Nephron progenitor cell (in vitro differentiated cells): Measurements from ENCODE around the gene BRAF.

Experiments used
- DNase-seq: peaks from one replicate; pipeline ENCODE4 v3.0.0; 2021
- H3K27ac Mint-ChIP-seq: 2 replicates; pipeline ENCODE4 v1.8.0; 2021; ENCODE audit warnings: mild to moderate bottlenecking, moderate library complexity, mixed read lengths
- H3K27me3 Mint-ChIP-seq: 2 replicates; pipeline ENCODE4 v1.8.0; 2021; ENCODE audit warnings: mild to moderate bottlenecking, low read depth, mixed read lengths; ENCODE audit not compliant: poor library complexity
- H3K36me3 Mint-ChIP-seq: 2 replicates; pipeline ENCODE4 v1.8.0; 2021; ENCODE audit warnings: low read depth, mixed read lengths
- H3K4me1 Mint-ChIP-seq: 2 replicates; pipeline ENCODE4 v1.8.0; 2021; ENCODE audit warnings: mixed read lengths
- H3K4me3 Mint-ChIP-seq: 2 replicates; pipeline ENCODE4 v1.8.0; 2021; ENCODE audit warnings: mild to moderate bottlenecking, moderate library complexity, mixed read lengths
- H3K9me3 Mint-ChIP-seq: 2 replicates; pipeline ENCODE4 v1.8.0; 2021; ENCODE audit warnings: mild to moderate bottlenecking, moderate library complexity, mixed read lengths
- CTCF ChIP-seq: fragments of 200-600 bp; sonication (generic); IDR thresholded peaks from 2 replicates; pipeline ENCODE4 v1.5.0; 2021; ENCODE audit warnings: antibody characterized with exemption

BRAF gene

GRCh38 chr7:140901941-140902302, 22.8 kb downstream of the BRAF start:
- Mint-ChIP-seq H3K36me3 (peaks cover 54% of the 10 kb centered on the region), H3K27me3 (no peaks in the 10 kb centered on the region), H3K9me3 (peaks cover 46% of the 10 kb centered on the region), H3K4me3 (no peak overlapping the region), H3K4me1 (peaks cover 9% of the 10 kb centered on the region), H3K27ac (no peak overlapping the region)
- no peak for TF ChIP-seq CTCF
- no peak for DNase-seq

DNA sequence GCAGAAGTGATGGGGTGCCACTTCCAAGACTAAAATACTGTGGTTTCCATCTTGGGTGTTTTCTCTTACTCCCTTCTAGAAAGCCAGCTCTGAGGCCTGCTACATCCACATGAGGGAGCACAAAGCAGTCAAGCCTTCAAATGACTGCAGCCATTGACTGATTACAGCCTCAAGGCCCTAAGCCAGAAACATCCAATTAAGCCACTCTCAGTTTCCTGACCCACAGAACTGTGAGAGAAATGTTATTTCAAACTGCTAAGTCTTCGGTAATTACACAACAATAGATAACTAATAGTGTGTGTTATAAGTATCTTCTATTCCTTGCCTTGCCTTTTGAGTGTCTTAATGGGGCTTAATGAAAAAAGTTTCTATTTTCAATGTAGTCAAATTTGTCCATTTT, 24.8 kb downstream of the BRAF start:
- H3K4me1 Mint-ChIP-seq = peaks cover 9% of the 10 kb centered on the region
- H3K27ac Mint-ChIP-seq = peak overlapping the region; percentile 49
- no peak for DNase-seq
- H3K4me3 Mint-ChIP-seq = no peak overlapping the region
- peaks cover 57% of the 10 kb centered on the region for H3K36me3 Mint-ChIP-seq
- H3K9me3 Mint-ChIP-seq = peaks cover 41% of the 10 kb centered on the region
- no peak for TF ChIP-seq CTCF
- no peaks in the 10 kb centered on the region for H3K27me3 Mint-ChIP-seq

- Mint-ChIP-seq H3K27ac (no peak overlapping the region), H3K4me3 (no peak overlapping the region), H3K36me3 (peaks cover 57% of the 10 kb centered on the region), H3K4me1 (peaks cover 10% of the 10 kb centered on the region), H3K9me3 (peaks cover 32% of the 10 kb centered on the region), H3K27me3 (no peaks in the 10 kb centered on the region)
- TF ChIP-seq CTCF = no peak
- DNase-seq = no peak
Observed at GRCh38 chr7:140898786-140899536, 25.8 kb downstream of the BRAF start.

GRCh38 chr7:140896996-140897395, 27.7 kb downstream of the BRAF start:
- H3K4me3 Mint-ChIP-seq = no peak overlapping the region
- H3K27ac Mint-ChIP-seq = no peak overlapping the region
- no peak for DNase-seq
- no peaks in the 10 kb centered on the region for H3K27me3 Mint-ChIP-seq
- peaks cover 54% of the 10 kb centered on the region for H3K36me3 Mint-ChIP-seq
- H3K4me1 Mint-ChIP-seq = peaks cover 17% of the 10 kb centered on the region
- H3K9me3 Mint-ChIP-seq = peaks cover 13% of the 10 kb centered on the region
- no peak for TF ChIP-seq CTCF

DNA sequence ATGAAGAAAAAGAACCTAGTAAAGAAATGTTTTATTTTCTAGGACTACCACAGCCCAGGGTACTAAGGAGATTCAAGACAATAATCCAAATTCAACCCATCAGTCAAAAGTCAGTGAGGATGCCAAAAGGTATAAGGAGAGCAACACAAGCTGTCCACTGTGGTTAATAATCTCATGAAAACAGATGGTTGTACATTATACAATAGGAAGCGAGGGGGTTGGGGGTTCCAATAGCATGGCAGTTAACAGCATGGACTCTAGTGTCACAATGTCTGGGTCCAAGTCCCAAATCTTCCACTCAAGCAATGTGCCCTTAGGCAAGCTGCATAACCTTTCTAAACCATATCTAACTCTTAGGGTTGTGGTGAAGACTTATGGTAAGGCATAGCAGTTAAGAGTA, 35.1 kb downstream of the BRAF start:
- no peak for TF ChIP-seq CTCF
- Mint-ChIP-seq H3K27ac (no peak overlapping the region), H3K9me3 (peaks cover 5% of the 10 kb centered on the region), H3K36me3 (peaks cover 39% of the 10 kb centered on the region), H3K4me1 (peaks cover 8% of the 10 kb centered on the region), H3K27me3 (no peaks in the 10 kb centered on the region), H3K4me3 (no peak overlapping the region)
- no peak for DNase-seq

GRCh38 chr7:140889150-140889549, 35.6 kb downstream of the BRAF start:
- Mint-ChIP-seq H3K36me3 (peaks cover 34% of the 10 kb centered on the region), H3K27me3 (no peaks in the 10 kb centered on the region), H3K9me3 (peaks cover 5% of the 10 kb centered on the region), H3K4me1 (peaks cover 8% of the 10 kb centered on the region), H3K27ac (no peak overlapping the region), H3K4me3 (no peak overlapping the region)
- TF ChIP-seq CTCF = no peak
- no peak for DNase-seq
